Gastroesophageal sphincter (tissue), 4 donors: ENCODE results near the gene AGBL1. TPM values are rescaled to one million over a fixed set of nuclear protein-coding genes. Genes with fewer than 3 reads are reported as not detected.

Experiments used
- ATAC-seq: fragments of 150-250 bp; one replicate; pipeline ENCODE4 v1.9.1; 2016; ENCODE audit warnings: mild to moderate bottlenecking, moderate library complexity
- H3K27ac ChIP-seq, 4 donors: fragments of 200-600 bp; sonication (generic) in 3 of 4; 1 replicate in 3 of 4; 2 replicates in 1 of 4; pipeline ENCODE4 v1.5.1; 2016 to 2019
- H3K27me3 ChIP-seq: fragments of 200-600 bp; sonication (generic); one replicate; pipeline ENCODE4 v1.5.1; 2019
- H3K36me3 ChIP-seq, 2 donors: fragments of 200-600 bp; sonication (generic); one replicate each; pipeline ENCODE4 v1.5.1; 2019; ENCODE audit warnings: control low read depth in 1 of 2
- H3K4me1 ChIP-seq, 3 donors: fragments of 200-600 bp; sonication (generic); 1 replicate in 2 of 3; 2 replicates in 1 of 3; pipeline ENCODE4 v1.5.1; 2016 to 2019; ENCODE audit warnings: control low read depth in 2 of 3
- H3K4me3 ChIP-seq, 2 donors: fragments of 200-600 bp; sonication (generic); one replicate each; pipeline ENCODE4 v1.5.1; 2019; ENCODE audit warnings: mild to moderate bottlenecking in 1 of 2, moderate library complexity in 1 of 2
- H3K9me3 ChIP-seq, 3 donors: fragments of 200-600 bp; sonication (generic); one replicate each; pipeline ENCODE4 v1.5.1; 2017 to 2019; ENCODE audit warnings: control low read depth in 2 of 3
- CTCF ChIP-seq, 4 experiments: fragments of 200-600 bp in 2 of 4; fragments of 450-650 bp in 2 of 4; sonication (generic) in 1 of 4; IDR thresholded peaks; one replicate each; pipeline ENCODE4 v1.5.1; 2017 to 2019; ENCODE audit warnings: antibody characterized with exemption in 4 of 4, mild to moderate bottlenecking in 2 of 4, moderate library complexity in 2 of 4
- EP300 ChIP-seq: sonication (generic); formaldehyde crosslinking; IDR thresholded peaks from one replicate; pipeline ENCODE4 v1.6.1; 2017; ENCODE audit warnings: antibody characterized with exemption, mild to moderate bottlenecking
- POLR2A ChIP-seq, 2 donors: fragments of 450-650 bp; IDR thresholded peaks; one replicate each; pipeline ENCODE4 v1.6.1; 2017; ENCODE audit warnings: antibody characterized with exemption in 2 of 2, mild to moderate bottlenecking in 2 of 2, moderate library complexity in 1 of 2
- POLR2AphosphoS5 ChIP-seq: sonication (generic); formaldehyde crosslinking; IDR thresholded peaks from one replicate; pipeline ENCODE4 v1.6.1; 2017; ENCODE audit warnings: antibody characterized with exemption
- WGBS, 2 donors: methylation state at CpG; one replicate each; pipeline ENCODE4 v1.1.5; 2018; ENCODE audit warnings: low coverage in 1 of 2; 5-methylcytosine and 5-hydroxymethylcytosine counted together
- total RNA-seq, 4 donors: library from RNA; depleted of rRNA; stranded (reverse); fragments of >200 nt; gene quantifications; one replicate each; pipeline ENCODE4 v1.1.0, GENCODE V29; 2016

Gene AGBL1
- total RNA-seq, 4 donors from 2014 or later = 0.12 to 0.13 TPM; not detected in 2

GRCh38 chr15:86840996-86841395, 761.3 kb downstream of the AGBL1 start:
- no peak for ATAC-seq
- 31 to 70% methylated on average over 2 of the region's 2 CpGs for WGBS, 2 donors
- Histone ChIP-seq H3K27ac (no peak overlapping the region), H3K4me3 (no peak overlapping the region), H3K36me3 (no peaks in the 10 kb centered on the region), H3K9me3 (no peaks in the 10 kb centered on the region), H3K4me1 (peaks cover 0 to 32% (median 0%) of the 10 kb centered on the region in 3 donors), H3K27me3 (no peaks in the 10 kb centered on the region)
- no peak for TF ChIP-seq EP300
- TF ChIP-seq CTCF (IDR thresholded peaks at IDR 0.05) = no peak
- no peak for TF ChIP-seq POLR2AphosphoS5
- no peak for TF ChIP-seq POLR2A (IDR thresholded peaks at IDR 0.05)

- ATAC-seq = no peak
- no peaks in the 10 kb centered on the region for H3K27me3 ChIP-seq
- WGBS, 2 donors = 79 to 80% methylated on average over 1 of the region's 1 CpG
- no peaks in the 10 kb centered on the region for H3K36me3 ChIP-seq
- no peak overlapping the region for H3K27ac ChIP-seq
- H3K4me3 ChIP-seq = no peak overlapping the region
- TF ChIP-seq EP300 (no peak), POLR2AphosphoS5 (no peak), POLR2A (IDR thresholded peaks at IDR 0.05) (no peak), CTCF (IDR thresholded peaks at IDR 0.05) (no peak)
- H3K9me3 ChIP-seq = no peaks in the 10 kb centered on the region
- H3K4me1 ChIP-seq = peaks cover 0 to 22% (median 0%) of the 10 kb centered on the region in 3 donors
Measured at GRCh38 chr15:86842199-86842598, 762.5 kb downstream of the AGBL1 start.

- Histone ChIP-seq H3K27ac (no peak overlapping the region), H3K9me3 (no peaks in the 10 kb centered on the region), H3K36me3 (no peaks in the 10 kb centered on the region), H3K27me3 (no peaks in the 10 kb centered on the region), H3K4me1 (no peaks in the 10 kb centered on the region), H3K4me3 (no peak overlapping the region)
- no peak for TF ChIP-seq EP300
- 57 to 77% methylated on average over 2 of the region's 2 CpGs for WGBS, 2 donors
- no peak for ATAC-seq
Measured at GRCh38 chr15:86846036-86846435, 766.4 kb downstream of the AGBL1 start.

GRCh38 chr15:86849136-86849535, 769.5 kb downstream of the AGBL1 start:
- Histone ChIP-seq H3K27me3 (no peaks in the 10 kb centered on the region), H3K4me1 (peaks cover 0 to 3% (median 2%) of the 10 kb centered on the region in 3 donors), H3K4me3 (no peak overlapping the region), H3K36me3 (no peaks in the 10 kb centered on the region), H3K9me3 (no peaks in the 10 kb centered on the region), H3K27ac (no peak overlapping the region)
- 93 to 100% methylated on average over 2 to 3 of the region's 5 CpGs for WGBS, 2 donors
- no peak for ATAC-seq
- TF ChIP-seq CTCF (IDR thresholded peaks at IDR 0.05) (no peak), EP300 (no peak), POLR2AphosphoS5 (no peak), POLR2A (IDR thresholded peaks at IDR 0.05) (no peak)

- no peak for TF ChIP-seq POLR2A (IDR thresholded peaks at IDR 0.05)
- no peak for TF ChIP-seq EP300
- TF ChIP-seq CTCF (IDR thresholded peaks at IDR 0.05) = no peak
- no peak for TF ChIP-seq POLR2AphosphoS5
- H3K4me3 ChIP-seq = no peak overlapping the region
- no peaks in the 10 kb centered on the region for H3K27me3 ChIP-seq
- no peak for ATAC-seq
- 85 to 93% methylated on average over 3 to 6 of the region's 6 CpGs for WGBS, 2 donors
- H3K36me3 ChIP-seq = no peaks in the 10 kb centered on the region
- no peak overlapping the region for H3K27ac ChIP-seq
- no peaks in the 10 kb centered on the region for H3K9me3 ChIP-seq
- H3K4me1 ChIP-seq = peaks cover 0 to 8% (median 7%) of the 10 kb centered on the region in 3 donors
Measured at GRCh38 chr15:86849558-86850285, 770.1 kb downstream of the AGBL1 start.
